Measurements from ENCODE around the gene PMS1.

GRCh38 chr2:189791338-189792042, 7.2 kb downstream of the PMS1 start:
- TF ChIP-seq CTCF (IDR thresholded peaks at IDR 0.05) (no peak), POLR2A (IDR thresholded peaks at IDR 0.05) (no peak)

All from testis (tissue), 2 donors.